DOHH2 (cell line): ENCODE data around the gene SCN5A.

ENCODE experiments used
- H3F3A ChIP-seq: fragments of 200-600 bp; sonication (generic), shearing (Covaris generic); 2 replicates; pipeline ENCODE4 v1.6.0; 2016; ENCODE audit warnings: antibody characterized with exemption, mild to moderate bottlenecking; ENCODE audit not compliant: control insufficient read depth, insufficient read depth
- H3K27ac ChIP-seq: fragments of 200-600 bp; sonication (generic); 2 replicates; pipeline ENCODE4 v1.5.1; 2014; ENCODE audit warnings: low read depth, mild to moderate bottlenecking, low read length, moderate library complexity
- H3K27me3 ChIP-seq: fragments of 200-600 bp; sonication (generic); 2 replicates; pipeline ENCODE4 v1.6.1; 2014; ENCODE audit warnings: mild to moderate bottlenecking, low read length, mixed read lengths; ENCODE audit not compliant: control insufficient read depth
- H3K36me3 ChIP-seq: fragments of 200-600 bp; sonication (generic); 2 replicates; pipeline ENCODE4 v1.6.1; 2014; ENCODE audit warnings: mild to moderate bottlenecking, low read length, moderate library complexity, mixed read lengths; ENCODE audit not compliant: control insufficient read depth
- H3K4me1 ChIP-seq: fragments of 200-600 bp; sonication (generic); 2 replicates; pipeline ENCODE4 v1.6.1; 2014; ENCODE audit warnings: mild to moderate bottlenecking, low read length, mixed read lengths; ENCODE audit not compliant: control insufficient read depth
- H3K4me2 ChIP-seq: fragments of 200-600 bp; sonication (generic); 2 replicates; pipeline ENCODE4 v1.6.0; 2014; ENCODE audit warnings: mild to moderate bottlenecking, low read length, moderate library complexity
- H3K4me3 ChIP-seq: fragments of 200-600 bp; sonication (generic); 2 replicates; pipeline ENCODE4 v1.5.1; 2014; ENCODE audit warnings: mild to moderate bottlenecking, low read length, mixed read lengths
- H3K79me2 ChIP-seq: fragments of 200-600 bp; sonication (generic); 2 replicates; pipeline ENCODE4 v1.6.1; 2014; ENCODE audit warnings: mild to moderate bottlenecking, low read length, mixed read lengths; ENCODE audit not compliant: control insufficient read depth
- H3K9me2 ChIP-seq: fragments of 200-600 bp; sonication (generic); replicated peaks from 2 replicates; pipeline ENCODE4 v1.6.1; 2014; ENCODE audit warnings: mild to moderate bottlenecking, low read length, mixed read lengths; ENCODE audit not compliant: control insufficient read depth
- H3K9me3 ChIP-seq: fragments of 200-600 bp; sonication (generic); 2 replicates; pipeline ENCODE4 v1.6.1; 2014; ENCODE audit warnings: antibody characterized with exemption, low read length, mixed read lengths; ENCODE audit not compliant: control insufficient read depth, insufficient read depth
- H4K20me1 ChIP-seq: fragments of 200-600 bp; sonication (generic); 2 replicates; pipeline ENCODE4 v1.6.0; 2014; ENCODE audit warnings: low read depth, mild to moderate bottlenecking, antibody characterized with exemption, low read length, moderate library complexity; ENCODE audit not compliant: control insufficient read depth, insufficient read depth
- CTCF ChIP-seq: fragments of 200-600 bp; sonication (generic); IDR thresholded peaks from one replicate; pipeline ENCODE4 v1.5.1; 2014; ENCODE audit warnings: antibody characterized with exemption, mild to moderate bottlenecking, low read depth, low read length; ENCODE audit not compliant: poor library complexity, severe bottlenecking
- EZH2phosphoT487 ChIP-seq: fragments of 200-600 bp; sonication (generic); IDR thresholded peaks from 2 replicates; pipeline ENCODE4 v1.6.1; 2017; ENCODE audit warnings: borderline replicate concordance, mild to moderate bottlenecking, antibody characterized with exemption, low read length, moderate library complexity, mixed read lengths

SCN5A gene

GRCh38 chr3:38649500-38650247, at the start of gene SCN5A:
Gene SCN5A, minus strand, starts transcription at chr3:38649687. Its CDS starts 16,380 bp downstream, at chr3:38633307.
- Histone ChIP-seq H4K20me1 (no peaks in the 10 kb centered on the region), H3K27ac (no peak within 1 kb of the TSS), H3K9me2 (no peaks in the 10 kb centered on the region), H3K4me3 (peak within 1 kb of the TSS; percentile 38; the same call in 1 of the 2 replicates), H3K79me2 (no peaks in the 10 kb centered on the region), H3K4me2 (peak within 1 kb of the TSS; percentile 52; the same call in 1 of the 2 replicates), H3K9me3 (no peaks in the 10 kb centered on the region), H3F3A (0 out of 2 replicates have a peak, but pooled peaks cover 3% of the 10 kb centered on the region), H3K4me1 (no peaks in the 10 kb centered on the region; the same call in 1 of the 2 replicates), H3K36me3 (no peaks in the 10 kb centered on the region), H3K27me3 (peaks cover 20% of the 10 kb centered on the region)
- TF ChIP-seq EZH2phosphoT487 = no peak
- TF ChIP-seq CTCF = no peak

- no peaks in the 10 kb centered on the region for H3K79me2 ChIP-seq
- H3K27me3 ChIP-seq = no peaks in the 10 kb centered on the region
- H3K9me2 ChIP-seq = no peaks in the 10 kb centered on the region; the same call in 1 of the 2 replicates
- TF ChIP-seq CTCF (no peak), EZH2phosphoT487 (no peak)
- H4K20me1 ChIP-seq = no peaks in the 10 kb centered on the region
- H3K4me2 ChIP-seq = no peak overlapping the region
- H3K9me3 ChIP-seq = no peaks in the 10 kb centered on the region
- no peaks in the 10 kb centered on the region for H3F3A ChIP-seq
- H3K36me3 ChIP-seq = no peaks in the 10 kb centered on the region
- no peak overlapping the region for H3K4me3 ChIP-seq
- H3K27ac ChIP-seq = no peak overlapping the region
- H3K4me1 ChIP-seq = no peaks in the 10 kb centered on the region
Observed at GRCh38 chr3:38698760-38699159, 49.3 kb upstream of the SCN5A start.

- H3K79me2 ChIP-seq = no peaks in the 10 kb centered on the region
- no peaks in the 10 kb centered on the region for H3K9me3 ChIP-seq
- no peaks in the 10 kb centered on the region for H3K27me3 ChIP-seq
- H4K20me1 ChIP-seq = no peaks in the 10 kb centered on the region
- H3K4me3 ChIP-seq = no peak overlapping the region
- TF ChIP-seq CTCF (no peak), EZH2phosphoT487 (no peak)
- H3K4me2 ChIP-seq = no peak overlapping the region
- H3F3A ChIP-seq = no peaks in the 10 kb centered on the region
- H3K36me3 ChIP-seq = no peaks in the 10 kb centered on the region
- H3K27ac ChIP-seq = no peak overlapping the region
- H3K4me1 ChIP-seq = no peaks in the 10 kb centered on the region
- no peaks in the 10 kb centered on the region; the same call in 1 of the 2 replicates for H3K9me2 ChIP-seq
Observed at GRCh38 chr3:38698061-38698460, 48.6 kb upstream of the SCN5A start.
